ENCODE measurements around the gene CXCL13. TPM values are rescaled to one million over a fixed set of nuclear protein-coding genes. Genes with fewer than 3 reads are reported as not detected.
"Not testable (repeated sequence)": the region's sequence is repeated elsewhere in the genome, so short reads cannot be mapped to it uniquely, and the experiment has no call there.

CXCL13 gene
- total and polyA plus RNA-seq, 4 donors, result 1.2 to 4.0 (median 2.8) TPM; not detected in 1

GRCh38 chr4:77570508-77571214, 35.0 kb upstream of the CXCL13 start:
- H3K27ac ChIP-seq (ENCODE audit: low read depth in 1 of 2, low read length in 2 of 2); H3K4me1 ChIP-seq (ENCODE audit: control insufficient read depth in 4 of 4, insufficient read depth in 4 of 4, low read length in 3 of 4); H3K9me3 ChIP-seq (ENCODE audit: control insufficient read depth in 4 of 4, low read length in 3 of 4); H3K27me3 ChIP-seq (ENCODE audit: control insufficient read depth in 4 of 4, insufficient read depth in 4 of 4, low read length in 3 of 4); H3K4me3 ChIP-seq (ENCODE audit: low read depth in 1 of 3, low read length in 3 of 3); H3K9ac ChIP-seq (ENCODE audit: low read depth in 1 of 2, low read length in 2 of 2); DNase-seq (ENCODE audit: low spot score); H3K36me3 ChIP-seq (ENCODE audit: control insufficient read depth in 4 of 4, insufficient read depth in 3 of 4, low read depth in 1 of 4, low read length in 3 of 4): not testable (repeated sequence)
- WGBS, result 93% methylated on average over 32 of the region's 32 CpGs

DNA sequence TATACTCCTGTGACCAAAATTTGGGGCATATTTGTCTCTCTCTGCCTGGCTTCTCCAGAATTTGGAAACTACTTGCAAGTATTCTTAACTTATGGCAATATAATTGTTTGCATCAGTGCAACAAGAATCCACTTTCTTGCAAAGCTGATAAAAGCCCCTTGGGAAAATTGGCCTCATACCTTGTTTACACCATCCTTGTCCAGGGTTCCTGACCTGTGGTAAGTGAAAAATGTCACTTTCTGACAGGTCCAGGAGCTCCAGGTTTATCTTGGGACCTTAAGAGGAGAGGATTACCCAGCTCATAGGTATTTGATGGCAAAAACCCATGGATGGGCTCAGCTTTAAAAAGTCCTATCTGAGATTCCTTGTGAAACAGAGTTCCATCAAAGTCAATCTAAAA, 29.3 kb upstream of the CXCL13 start:
- Histone ChIP-seq H3K4me1 (ENCODE audit: control insufficient read depth in 4 of 4, insufficient read depth in 4 of 4, low read length in 3 of 4) (peaks cover 0 to 3% (median 1%) of the 10 kb centered on the region in 4 donors), H3K36me3 (ENCODE audit: control insufficient read depth in 4 of 4, insufficient read depth in 3 of 4, low read depth in 1 of 4, low read length in 3 of 4) (no peaks in the 10 kb centered on the region), H3K9ac (ENCODE audit: low read depth in 1 of 2, low read length in 2 of 2) (no peak overlapping the region), H3K9me3 (ENCODE audit: control insufficient read depth in 4 of 4, low read length in 3 of 4) (no peaks in the 10 kb centered on the region), H3K4me3 (ENCODE audit: low read depth in 1 of 3, low read length in 3 of 3) (no peak overlapping the region), H3K27ac (ENCODE audit: low read depth in 1 of 2, low read length in 2 of 2) (no peak overlapping the region), H3K27me3 (ENCODE audit: control insufficient read depth in 4 of 4, insufficient read depth in 4 of 4, low read length in 3 of 4) (no peaks in the 10 kb centered on the region)
- no peak for DNase-seq (ENCODE audit: low spot score)
- TF ChIP-seq SP1 (IDR thresholded peaks at IDR 0.05) (no peak), RXRA (IDR thresholded peaks at IDR 0.05) (no peak), FOXA2 (IDR thresholded peaks at IDR 0.05) (no peak), TAF1 (conservative IDR thresholded peaks at IDR 0.05) (no peak), YY1 (IDR thresholded peaks at IDR 0.05) (no peak), RAD21 (IDR thresholded peaks at IDR 0.05) (no peak), ZBTB33 (IDR thresholded peaks at IDR 0.05) (no peak), CTCF (IDR thresholded peaks at IDR 0.05; ENCODE audit: low read depth, low read length, missing input control) (no peak), JUND (IDR thresholded peaks at IDR 0.05) (no peak)
- TF ChIP-seq, protein P1, sequence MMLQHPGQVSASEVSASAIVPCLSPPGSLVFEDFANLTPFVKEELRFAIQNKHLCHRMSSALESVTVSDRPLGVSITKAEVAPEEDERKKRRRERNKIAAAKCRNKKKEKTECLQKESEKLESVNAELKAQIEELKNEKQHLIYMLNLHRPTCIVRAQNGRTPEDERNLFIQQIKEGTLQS (IDR thresholded peaks at IDR 0.05), result no peak

DNA sequence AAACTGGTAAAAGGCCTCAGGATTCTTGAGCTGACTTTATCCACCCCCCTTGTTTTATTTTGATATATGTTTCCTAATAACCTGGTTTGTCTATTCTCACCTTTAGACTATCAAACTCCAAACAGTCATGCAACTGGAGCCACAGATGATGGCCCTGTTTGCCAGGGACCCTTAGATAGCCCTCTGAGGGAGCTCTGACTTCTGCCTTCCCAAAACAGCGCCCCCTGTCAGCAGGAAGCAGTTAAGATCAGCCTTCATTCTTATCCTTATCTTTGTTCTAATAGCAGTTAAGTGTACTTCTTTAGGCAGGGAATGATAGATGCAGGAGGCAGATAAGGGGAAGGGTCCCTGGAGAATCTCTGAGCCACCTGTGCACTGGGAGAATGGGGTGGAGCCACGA, 27.5 kb upstream of the CXCL13 start:
- Histone ChIP-seq H3K9ac (ENCODE audit: low read depth in 1 of 2, low read length in 2 of 2) (no peak overlapping the region), H3K27ac (ENCODE audit: low read depth in 1 of 2, low read length in 2 of 2) (no peak overlapping the region), H3K4me1 (ENCODE audit: control insufficient read depth in 4 of 4, insufficient read depth in 4 of 4, low read length in 3 of 4) (peaks cover 0 to 3% (median 1%) of the 10 kb centered on the region in 4 donors), H3K27me3 (ENCODE audit: control insufficient read depth in 4 of 4, insufficient read depth in 4 of 4, low read length in 3 of 4) (no peaks in the 10 kb centered on the region), H3K4me3 (ENCODE audit: low read depth in 1 of 3, low read length in 3 of 3) (no peak overlapping the region), H3K36me3 (ENCODE audit: control insufficient read depth in 4 of 4, insufficient read depth in 3 of 4, low read depth in 1 of 4, low read length in 3 of 4) (no peaks in the 10 kb centered on the region), H3K9me3 (ENCODE audit: control insufficient read depth in 4 of 4, low read length in 3 of 4) (no peaks in the 10 kb centered on the region)
- DNase-seq (ENCODE audit: low spot score), result no peak
- TF ChIP-seq HNF4G (IDR thresholded peaks at IDR 0.05) (no peak), GABPA (IDR thresholded peaks at IDR 0.05 in 1 of 2, conservative IDR thresholded peaks at IDR 0.05 in 1 of 2) (no peak), SP1 (IDR thresholded peaks at IDR 0.05) (no peak), HNF4A (conservative IDR thresholded peaks at IDR 0.05) (no peak), CTCF (IDR thresholded peaks at IDR 0.05; ENCODE audit: low read depth, low read length, missing input control) (no peak), TAF1 (conservative IDR thresholded peaks at IDR 0.05) (no peak)
- WGBS, result 40% methylated on average over 2 of the region's 2 CpGs
